K562 (cell line): Measurements from ENCODE around the gene SMIM35. TPM values are rescaled to one million over a fixed set of nuclear protein-coding genes. Genes with fewer than 3 reads are reported as not detected.

ENCODE experiments used
- ATAC-seq: fragments of 200-7000 bp; cut with Tn5 transposase; 3 replicates; pipeline ENCODE4 v1.9.1; 2020; ENCODE audit warnings: moderate library complexity
- BruUV-seq: library from RNA; stranded (reverse); fragments of 400-500 nt; replicated peaks from 2 replicates; lab custom pipeline; 2021; lab: Mats Ljungman, UMichigan
- CTCF ChIA-PET: fragments of 300-600 bp; formaldehyde crosslinking; extraction: SDS; loops from one replicate; lab custom pipeline; 2021; ENCODE audit warnings: low intra/inter-chr PET ratio; lab: Yijun Ruan, JAX
- POLR2A ChIA-PET: fragments of 300-600, 350-650 bp; sonication (Branson Sonifier 250); formaldehyde crosslinking; extraction: SDS; loops from one replicate; lab custom pipeline; 2021; ENCODE audit warnings: antibody characterized with exemption, inconsistent platforms; lab: Yijun Ruan, JAX
- DNase-seq, 4 experiments: peaks; one replicate each; pipeline versions ENCODE4 v3.0.0 to v3.0.0-alpha.2; 2011 to 2018; ENCODE audit warnings: low spot score in 3 of 4, mixed read lengths in 3 of 4; ENCODE audit errors: extremely low read depth in 1 of 4
- FAIRE-seq: peaks from 2 replicates; lab custom pipeline; 2011; peaks lifted over from hg19 to GRCh38; lab: Jason Lieb, UNC
- H2AFZ ChIP-seq: 2 replicates; pipeline ENCODE4 v1.6.0; 2011; ENCODE audit warnings: low read depth, low read length, control low read depth, inconsistent platforms
- H3K27ac ChIP-seq: fragments of 200-600 bp; 3 replicates; pipeline ENCODE4 v1.8.0; 2011; ENCODE audit warnings: low read depth, mild to moderate bottlenecking, control low read depth, inconsistent platforms, low read length, moderate library complexity, mixed read lengths; ENCODE audit errors: extremely low read depth
- H3K27me3 ChIP-seq, 2 experiments: fragments of 300-600 bp in 1 of 2; 2 replicates in 1 of 2; 3 replicates in 1 of 2; pipeline versions ENCODE4 v1.6.0 to v1.8.0; 2011; ENCODE audit warnings: inconsistent platforms in 2 of 2, low read length in 2 of 2, mild to moderate bottlenecking in 1 of 2, mixed read lengths in 1 of 2, moderate library complexity in 1 of 2; ENCODE audit not compliant: control insufficient read depth in 2 of 2, insufficient read depth in 2 of 2
- H3K36me3 ChIP-seq: fragments of 300-600 bp; 3 replicates; pipeline ENCODE4 v1.8.0; 2011; ENCODE audit warnings: mild to moderate bottlenecking, low read length, inconsistent platforms; ENCODE audit not compliant: control insufficient read depth, insufficient read depth
- H3K4me1 ChIP-seq, 2 experiments: fragments of 200-600 bp in 1 of 2; replicated peaks in 1 of 2; 2 replicates in 1 of 2; 3 replicates in 1 of 2; pipeline versions ENCODE4 v1.5.1 to v1.8.0; 2011; ENCODE audit warnings: inconsistent platforms in 2 of 2, low read length in 2 of 2, mild to moderate bottlenecking in 1 of 2, mixed read lengths in 1 of 2, moderate library complexity in 1 of 2; ENCODE audit not compliant: control insufficient read depth in 2 of 2, insufficient read depth in 2 of 2
- H3K4me2 ChIP-seq: 2 replicates; pipeline ENCODE4 v1.6.1; 2011; ENCODE audit warnings: low read length, control low read depth, inconsistent platforms, mixed read lengths; ENCODE audit not compliant: insufficient read depth
- H3K4me3 ChIP-seq: fragments of 200-600 bp; sonication (generic), shearing (Covaris generic); 2 replicates; pipeline ENCODE4 v1.5.1; 2016; ENCODE audit warnings: control low read depth, inconsistent platforms
- H3K79me2 ChIP-seq: fragments of 200-600 bp; 3 replicates; pipeline ENCODE4 v1.8.0; 2011; ENCODE audit warnings: low read length, inconsistent platforms; ENCODE audit not compliant: control insufficient read depth, insufficient read depth
- H3K9ac ChIP-seq, 2 experiments: 2 replicates each; pipeline versions ENCODE4 v1.6.0 to v1.6.1; 2011; ENCODE audit warnings: low read depth in 2 of 2, low read length in 2 of 2, control low read depth in 1 of 2, inconsistent platforms in 1 of 2, mild to moderate bottlenecking in 1 of 2, mixed read lengths in 1 of 2; ENCODE audit not compliant: insufficient read depth in 1 of 2
- H3K9me1 ChIP-seq: one replicate; pipeline ENCODE4 v1.6.0; 2011; ENCODE audit warnings: inconsistent platforms, mild to moderate bottlenecking, low read length, moderate library complexity; ENCODE audit not compliant: control insufficient read depth, insufficient read depth
- H3K9me3 ChIP-seq: replicated peaks from 2 replicates; pipeline ENCODE4 v1.5.1; 2011; ENCODE audit warnings: low read depth, low read length, inconsistent platforms; ENCODE audit not compliant: control insufficient read depth, insufficient read depth
- H4K20me1 ChIP-seq: replicated peaks from 2 replicates; pipeline ENCODE4 v1.6.1; 2011; ENCODE audit warnings: low read length, inconsistent platforms, mixed read lengths; ENCODE audit not compliant: control insufficient read depth, insufficient read depth
- CBFA2T3 ChIP-seq: fragments of 450-650 bp; IDR thresholded peaks from 2 replicates; pipeline ENCODE4 v1.6.1; 2017
- ETV1 ChIP-seq: fragments of 450-650 bp; conservative IDR thresholded peaks from 2 replicates; pipeline ENCODE4 v1.6.1; 2016; ENCODE audit warnings: missing genetic modification characterization, control low read depth, low read depth, missing compliant biosample characterization
- FOSL1 ChIP-seq: fragments of 200-800 bp; sonication (Bioruptor generic); conservative IDR thresholded peaks from 2 replicates; pipeline ENCODE4 v1.6.1; 2016; ENCODE audit warnings: missing genetic modification characterization, missing compliant biosample characterization
- HIVEP1 ChIP-seq: fragments of 250-450 bp; sonication (Bioruptor Pico); IDR thresholded peaks from 2 replicates; pipeline ENCODE4 v1.4.0; 2020; ENCODE audit warnings: mild to moderate bottlenecking
- HNRNPUL1 ChIP-seq: fragments of 200-400 bp; formaldehyde crosslinking; IDR thresholded peaks from 2 replicates; pipeline ENCODE4 v1.6.1; 2017; ENCODE audit warnings: low read length
- NR2C1 ChIP-seq, 2 experiments: fragments of 450-650 bp; IDR thresholded peaks; 2 replicates each; pipeline ENCODE4 v1.6.1; 2017; ENCODE audit warnings: mild to moderate bottlenecking in 2 of 2, antibody characterized with exemption in 1 of 2, inconsistent platforms in 1 of 2, missing compliant biosample characterization in 1 of 2, missing genetic modification characterization in 1 of 2
- NR2C2 ChIP-seq, 2 experiments: fragments of 200-800 bp in 1 of 2; sonication (Bioruptor generic) in 1 of 2; sonication (generic) in 1 of 2; formaldehyde crosslinking in 1 of 2; IDR thresholded peaks; 2 replicates each; pipeline versions ENCODE4 v1.6.1 to v1.8.0; 2016 to 2022; ENCODE audit warnings: mild to moderate bottlenecking in 1 of 2, missing compliant biosample characterization in 1 of 2, missing genetic modification characterization in 1 of 2, missing genetic modification reagents in 1 of 2
- NRF1 ChIP-seq, 2 experiments: fragments of 450-650 bp; IDR thresholded peaks in 1 of 2; conservative IDR thresholded peaks in 1 of 2; 2 replicates each; pipeline ENCODE4 v1.6.1; 2014; ENCODE audit warnings: mild to moderate bottlenecking in 2 of 2
- SREBF2 ChIP-seq: sonication (generic); formaldehyde crosslinking; IDR thresholded peaks from 2 replicates; pipeline ENCODE4 v1.4.0; 2020; ENCODE audit warnings: mild to moderate bottlenecking, missing genetic modification reagents
- TCF7 ChIP-seq: sonication (generic); IDR thresholded peaks from 2 replicates; pipeline ENCODE4 v1.6.1; 2016; ENCODE audit warnings: antibody characterized with exemption, borderline replicate concordance
- ZFP1 ChIP-seq: fragments of 450-650 bp; formaldehyde crosslinking; IDR thresholded peaks from 2 replicates; pipeline ENCODE4 v1.4.0; 2020; ENCODE audit warnings: mild to moderate bottlenecking, mixed read lengths
- ZNF75A ChIP-seq: fragments of 450-650 bp; formaldehyde crosslinking; IDR thresholded peaks from 2 replicates; pipeline ENCODE4 v1.4.0; 2020; ENCODE audit warnings: mild to moderate bottlenecking
- WGBS: fragments of 100-300 bp; shearing (Covaris generic); methylation state at CpG from one replicate; pipeline ENCODE4 v1.1.6; 2016; ENCODE audit warnings: low coverage, mixed read lengths; ENCODE audit not compliant: insufficient coverage; ENCODE audit errors: missing lambda C conversion rate; 5-methylcytosine and 5-hydroxymethylcytosine counted together
- in situ Hi-C: fragments of 300-500 bp; cut with MboI; formaldehyde crosslinking; loops from 4 replicates; pipeline ENCODE4 v1.15.0; 2018; ENCODE audit warnings: inconsistent platforms, mixed read lengths
- intact Hi-C: fragments of 100-400 bp; cut with micrococcal nuclease; formaldehyde crosslinking; loops from 2 replicates; pipeline ENCODE4 v1.14.2; 2022
- polyA plus RNA-seq, 8 experiments: library from polyadenylated mRNA; depleted of rRNA in 4 of 8; stranded (reverse) in 5 of 8; unstranded in 3 of 8; fragments of >200 nt; fragmentation: Nextera tagmentation in 2 of 8; fragmentation: Illumina TruSeq in 1 of 8; extraction: Ambion mirVana in 2 of 8; extraction: Trizol in 1 of 8; gene quantifications; 2 replicates each; pipeline versions ENCODE4 v1.2.1 to v1.2.3, GENCODE V29; 2011 to 2014; ENCODE audit warnings: inconsistent platforms in 1 of 8, missing spikeins in 1 of 8
- total RNA-seq, 7 experiments: library from RNA; depleted of rRNA in 6 of 7; stranded (reverse); fragments of >200 nt in 6 of 7; fragmentation: Illumina TruSeq in 2 of 7; extraction: Trizol in 2 of 7; gene quantifications; 2 replicates each; pipeline versions ENCODE4 v1.2.1 to v1.2.3, GENCODE V29; 2011 to 2021; ENCODE audit warnings: low replicate concordance in 1 of 7
- TF ChIP-seq, protein P1 (sequence below): fragments of 450-650 bp; formaldehyde crosslinking; IDR thresholded peaks from 2 replicates; pipeline ENCODE4 v1.4.0; 2020; ENCODE audit warnings: mild to moderate bottlenecking, moderate library complexity
- TF ChIP-seq, protein P2 (sequence below): fragments of 250-450 bp; sonication (Bioruptor Pico); IDR thresholded peaks from 2 replicates; pipeline ENCODE4 v1.8.0; 2021; ENCODE audit warnings: borderline replicate concordance, mild to moderate bottlenecking, moderate library complexity; ENCODE audit not compliant: poor library complexity, severe bottlenecking
- TF ChIP-seq, protein P3 (sequence below): fragments of 450-650 bp; formaldehyde crosslinking; IDR thresholded peaks from 2 replicates; pipeline ENCODE4 v1.4.0; 2020; ENCODE audit warnings: mild to moderate bottlenecking, moderate library complexity
- TF ChIP-seq, protein P4 (sequence below): sonication (generic); formaldehyde crosslinking; IDR thresholded peaks from 2 replicates; pipeline ENCODE4 v1.8.0; 2022; ENCODE audit warnings: missing genetic modification reagents, mild to moderate bottlenecking, moderate library complexity, borderline replicate concordance

SMIM35 gene
- total and polyA plus RNA-seq, 9 of the 15 experiments (the other 6 are each of a cell fraction or from before 2014, with no cell fraction given), result 0.03 TPM; not detected in 7

DNA sequence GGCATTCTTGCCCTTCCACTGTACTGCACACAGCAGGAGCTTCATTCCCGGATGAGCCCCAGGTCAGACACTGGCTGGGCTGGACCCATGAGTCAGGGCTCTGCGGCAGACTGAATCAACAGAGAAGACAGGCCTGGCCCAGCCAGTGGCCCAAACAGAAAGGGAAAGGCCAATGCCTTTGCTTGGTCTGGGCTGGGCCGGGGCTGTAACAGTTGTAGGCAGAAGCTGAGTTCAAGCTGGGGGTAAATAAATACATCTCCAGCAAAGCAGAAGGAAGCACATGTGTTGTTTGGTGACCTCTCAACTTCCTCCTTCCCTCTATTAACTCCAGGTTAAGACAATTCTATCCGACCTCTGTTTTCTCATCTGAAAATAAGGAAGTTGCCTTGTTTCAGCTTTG is 1.8 kb upstream of the SMIM35 start:
- ChIA-PET POLR2A (interaction anchor here (0.6 to 1.7 kb wide), 3 partner anchors 15 to 347 kb away, joined by 3 to 4 read pairs (median 3); no protein-coding TSS in a partner anchor), CTCF (no interaction called here)
- Histone ChIP-seq H3K4me3 (no peak overlapping the region), H3K27me3 (peaks cover 6 to 18% of the 10 kb centered on the region in 2 experiments; a peak in 4 of 5 replicates), H3K79me2 (no peaks in the 10 kb centered on the region), H3K36me3 (no peaks in the 10 kb centered on the region), H2AFZ (peak overlapping the region; percentile 27; the same call in 1 of the 2 replicates), H3K9ac (no peak overlapping the region), H3K9me3 (peaks cover 10% of the 10 kb centered on the region), H3K9me1 (no peaks in the 10 kb centered on the region), H4K20me1 (no peaks in the 10 kb centered on the region), H3K4me1 (peaks cover 5 to 8% of the 10 kb centered on the region in 2 experiments; a peak in 2 of 5 replicates), H3K27ac (no peak overlapping the region), H3K4me2 (no peak overlapping the region)
- in situ Hi-C loops (no loop called here), intact Hi-C loops (no loop called here)
- FAIRE-seq (no peak), ATAC-seq (peak; percentile 30; the same call in 1 of the 3 replicates), DNase-seq (no peak)
- no TSS peak for BruUV-seq
- 7% methylated on average over 3 of the region's 4 CpGs for WGBS
- no peak for TF ChIP-seq HNRNPUL1
- TF ChIP-seq FOSL1, result no peak
- TF ChIP-seq, protein P1, sequence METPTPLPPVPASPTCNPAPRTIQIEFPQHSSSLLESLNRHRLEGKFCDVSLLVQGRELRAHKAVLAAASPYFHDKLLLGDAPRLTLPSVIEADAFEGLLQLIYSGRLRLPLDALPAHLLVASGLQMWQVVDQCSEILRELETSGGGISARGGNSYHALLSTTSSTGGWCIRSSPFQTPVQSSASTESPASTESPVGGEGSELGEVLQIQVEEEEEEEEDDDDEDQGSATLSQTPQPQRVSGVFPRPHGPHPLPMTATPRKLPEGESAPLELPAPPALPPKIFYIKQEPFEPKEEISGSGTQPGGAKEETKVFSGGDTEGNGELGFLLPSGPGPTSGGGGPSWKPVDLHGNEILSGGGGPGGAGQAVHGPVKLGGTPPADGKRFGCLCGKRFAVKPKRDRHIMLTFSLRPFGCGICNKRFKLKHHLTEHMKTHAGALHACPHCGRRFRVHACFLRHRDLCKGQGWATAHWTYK (CRISPR knock-in tag), result no peak
- no peak for TF ChIP-seq ZNF75A
- no peak for TF ChIP-seq NRF1 (conservative IDR thresholded peaks at IDR 0.05 in 1 of 2, IDR thresholded peaks at IDR 0.05 in 1 of 2)
- TF ChIP-seq, protein P2, sequence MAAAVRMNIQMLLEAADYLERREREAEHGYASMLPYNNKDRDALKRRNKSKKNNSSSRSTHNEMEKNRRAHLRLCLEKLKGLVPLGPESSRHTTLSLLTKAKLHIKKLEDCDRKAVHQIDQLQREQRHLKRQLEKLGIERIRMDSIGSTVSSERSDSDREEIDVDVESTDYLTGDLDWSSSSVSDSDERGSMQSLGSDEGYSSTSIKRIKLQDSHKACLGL (CRISPR knock-in tag), result no peak
- TF ChIP-seq, protein P3, sequence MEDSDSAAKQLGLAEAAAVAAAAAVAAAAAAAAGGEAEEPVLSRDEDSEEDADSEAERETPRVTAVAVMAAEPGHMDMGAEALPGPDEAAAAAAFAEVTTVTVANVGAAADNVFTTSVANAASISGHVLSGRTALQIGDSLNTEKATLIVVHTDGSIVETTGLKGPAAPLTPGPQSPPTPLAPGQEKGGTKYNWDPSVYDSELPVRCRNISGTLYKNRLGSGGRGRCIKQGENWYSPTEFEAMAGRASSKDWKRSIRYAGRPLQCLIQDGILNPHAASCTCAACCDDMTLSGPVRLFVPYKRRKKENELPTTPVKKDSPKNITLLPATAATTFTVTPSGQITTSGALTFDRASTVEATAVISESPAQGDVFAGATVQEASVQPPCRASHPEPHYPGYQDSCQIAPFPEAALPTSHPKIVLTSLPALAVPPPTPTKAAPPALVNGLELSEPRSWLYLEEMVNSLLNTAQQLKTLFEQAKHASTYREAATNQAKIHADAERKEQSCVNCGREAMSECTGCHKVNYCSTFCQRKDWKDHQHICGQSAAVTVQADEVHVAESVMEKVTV (CRISPR knock-in tag), result no peak
- no peak for TF ChIP-seq ZFP1 (CRISPR knock-in tag)
- TF ChIP-seq NR2C2 (CRISPR knock-in tag; IDR thresholded peaks at IDR 0.05), result no peak
- TF ChIP-seq NR2C2 (tag; IDR thresholded peaks at IDR 0.05), result peak; percentile 27; the same call in 1 of the 2 replicates
- TF ChIP-seq NR2C1 (IDR thresholded peaks at IDR 0.05), result peak; percentile 52; the same call in 1 of the 2 replicates
- 0 out of 2 replicates have a peak, but pooled peaks have one; percentile 33 for TF ChIP-seq NR2C1 (tag; IDR thresholded peaks at IDR 0.05)
- TF ChIP-seq CBFA2T3, result no peak
- TF ChIP-seq SREBF2 (CRISPR knock-in tag), result no peak
- TF ChIP-seq HIVEP1 (CRISPR knock-in tag), result no peak
- TF ChIP-seq TCF7, result no peak
- TF ChIP-seq ETV1 (tag), result no peak
- TF ChIP-seq, protein P4, sequence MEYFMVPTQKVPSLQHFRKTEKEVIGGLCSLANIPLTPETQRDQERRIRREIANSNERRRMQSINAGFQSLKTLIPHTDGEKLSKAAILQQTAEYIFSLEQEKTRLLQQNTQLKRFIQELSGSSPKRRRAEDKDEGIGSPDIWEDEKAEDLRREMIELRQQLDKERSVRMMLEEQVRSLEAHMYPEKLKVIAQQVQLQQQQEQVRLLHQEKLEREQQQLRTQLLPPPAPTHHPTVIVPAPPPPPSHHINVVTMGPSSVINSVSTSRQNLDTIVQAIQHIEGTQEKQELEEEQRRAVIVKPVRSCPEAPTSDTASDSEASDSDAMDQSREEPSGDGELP (CRISPR knock-in tag), result no peak
